22Rv1 (cell line): ENCODE results near the gene BTBD10.

Experiments
- ZFX ChIP-seq: fragments of 450-650 bp; IDR thresholded peaks from 2 replicates; pipeline ENCODE4 v1.6.1; 2017; ENCODE audit warnings: antibody characterized with exemption, borderline replicate concordance
- TF ChIP-seq, protein P1 (sequence below): fragments of 450-650 bp; IDR thresholded peaks from 2 replicates; pipeline ENCODE4 v1.5.1; 2017; ENCODE audit warnings: mild to moderate bottlenecking

DNA sequence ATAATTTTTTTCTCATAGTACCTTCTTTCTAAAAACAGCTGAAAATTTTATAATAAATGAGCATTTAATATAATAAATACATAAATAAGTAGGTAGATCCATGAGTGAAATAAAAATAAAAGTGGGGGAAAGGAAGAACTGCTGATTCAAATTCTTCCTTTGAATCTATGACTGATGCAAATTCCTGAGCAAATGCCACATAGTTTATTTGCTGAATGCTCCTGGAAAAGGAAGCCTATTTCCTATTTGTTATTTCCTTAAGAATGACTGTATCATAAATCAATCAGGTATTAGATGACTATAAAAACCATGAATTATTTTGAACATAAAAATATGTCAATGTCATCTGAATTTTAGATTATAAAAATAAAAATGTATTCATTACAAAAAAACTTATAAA, 16.6 kb downstream of the BTBD10 start:
- TF ChIP-seq, protein P1, sequence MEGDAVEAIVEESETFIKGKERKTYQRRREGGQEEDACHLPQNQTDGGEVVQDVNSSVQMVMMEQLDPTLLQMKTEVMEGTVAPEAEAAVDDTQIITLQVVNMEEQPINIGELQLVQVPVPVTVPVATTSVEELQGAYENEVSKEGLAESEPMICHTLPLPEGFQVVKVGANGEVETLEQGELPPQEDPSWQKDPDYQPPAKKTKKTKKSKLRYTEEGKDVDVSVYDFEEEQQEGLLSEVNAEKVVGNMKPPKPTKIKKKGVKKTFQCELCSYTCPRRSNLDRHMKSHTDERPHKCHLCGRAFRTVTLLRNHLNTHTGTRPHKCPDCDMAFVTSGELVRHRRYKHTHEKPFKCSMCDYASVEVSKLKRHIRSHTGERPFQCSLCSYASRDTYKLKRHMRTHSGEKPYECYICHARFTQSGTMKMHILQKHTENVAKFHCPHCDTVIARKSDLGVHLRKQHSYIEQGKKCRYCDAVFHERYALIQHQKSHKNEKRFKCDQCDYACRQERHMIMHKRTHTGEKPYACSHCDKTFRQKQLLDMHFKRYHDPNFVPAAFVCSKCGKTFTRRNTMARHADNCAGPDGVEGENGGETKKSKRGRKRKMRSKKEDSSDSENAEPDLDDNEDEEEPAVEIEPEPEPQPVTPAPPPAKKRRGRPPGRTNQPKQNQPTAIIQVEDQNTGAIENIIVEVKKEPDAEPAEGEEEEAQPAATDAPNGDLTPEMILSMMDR: no peak
- TF ChIP-seq ZFX: no peak
